GM12878 (cell line): Measurements from ENCODE around the gene DDR2. TPM values are rescaled to one million over a fixed set of nuclear protein-coding genes. Genes with fewer than 3 reads are reported as not detected.

Source experiments
- ATAC-seq: fragments of 200-7000 bp; cut with Tn5 transposase; 3 replicates; pipeline ENCODE4 v1.9.1; 2020; ENCODE audit warnings: mild to moderate bottlenecking, moderate library complexity
- BruUV-seq: library from RNA; stranded (reverse); fragments of 400-500 nt; replicated peaks from 2 replicates; lab custom pipeline; 2021; lab: Mats Ljungman, UMichigan
- CTCF ChIA-PET: fragments of 300-600 bp; sonication (Branson Sonifier 250); formaldehyde crosslinking; extraction: SDS; loops from one replicate; lab custom pipeline; 2021; ENCODE audit warnings: inconsistent platforms; lab: Yijun Ruan, JAX
- POLR2A ChIA-PET: fragments of 350-600 bp; formaldehyde crosslinking; extraction: SDS; loops from one replicate; lab custom pipeline; 2021; ENCODE audit warnings: inconsistent platforms; lab: Charles Lee
- RAD21 ChIA-PET: fragments of 300-600 bp; sonication (Branson Sonifier 250); formaldehyde crosslinking; loops from one replicate; lab custom pipeline; 2023; ENCODE audit warnings: antibody characterized with exemption; ENCODE audit not compliant: unreplicated experiment; lab: Charles Lee
- SMC1A ChIA-PET: fragments of 300-600 bp; sonication (Branson Sonifier 250); formaldehyde crosslinking; loops from one replicate; lab custom pipeline; 2023; ENCODE audit not compliant: unreplicated experiment, uncharacterized antibody; lab: Charles Lee
- DNase-seq: peaks from one replicate; pipeline ENCODE4 v3.0.0-alpha.2; 2011; ENCODE audit warnings: low read depth, low spot score
- FAIRE-seq: peaks from 3 replicates; lab custom pipeline; 2011; peaks lifted over from hg19 to GRCh38; lab: Jason Lieb, UNC
- H2AFZ ChIP-seq: 2 replicates; pipeline ENCODE4 v1.6.0; 2011; ENCODE audit warnings: low read depth, low read length, control low read depth; ENCODE audit not compliant: control insufficient read depth
- H3K27ac ChIP-seq: 2 replicates; pipeline ENCODE4 v1.5.1; 2011; ENCODE audit warnings: control low read depth; ENCODE audit not compliant: control insufficient read depth, insufficient read depth
- H3K27me3 ChIP-seq, 2 experiments: replicated peaks in 1 of 2; 2 replicates each; pipeline versions ENCODE4 v1.6.0 to v1.6.1; 2011; ENCODE audit warnings: low read length in 1 of 2; ENCODE audit not compliant: control insufficient read depth in 2 of 2, insufficient read depth in 2 of 2
- H3K36me3 ChIP-seq, 2 experiments: 2 replicates each; pipeline ENCODE4 v1.5.1; 2011; ENCODE audit warnings: low read length in 1 of 2; ENCODE audit not compliant: control insufficient read depth in 2 of 2, insufficient read depth in 2 of 2
- H3K4me1 ChIP-seq: 2 replicates; pipeline ENCODE4 v1.6.1; 2011; ENCODE audit warnings: mild to moderate bottlenecking, low read length, moderate library complexity, mixed read lengths; ENCODE audit not compliant: control insufficient read depth, insufficient read depth
- H3K4me2 ChIP-seq: 2 replicates; pipeline ENCODE4 v1.6.0; 2011; ENCODE audit warnings: control low read depth; ENCODE audit not compliant: control insufficient read depth, insufficient read depth
- H3K4me3 ChIP-seq: fragments of 200-600 bp; sonication (generic); 2 replicates; pipeline ENCODE4 v1.5.1; 2016
- H3K79me2 ChIP-seq: 2 replicates; pipeline ENCODE4 v1.6.0; 2011; ENCODE audit warnings: low read length; ENCODE audit not compliant: control insufficient read depth, insufficient read depth
- H3K9ac ChIP-seq: 2 replicates; pipeline ENCODE4 v1.8.0; 2011; ENCODE audit warnings: low read length, control low read depth, mixed read lengths; ENCODE audit not compliant: control insufficient read depth, insufficient read depth
- H3K9me3 ChIP-seq: replicated peaks from 3 replicates; pipeline ENCODE4 v1.5.1; 2011; ENCODE audit warnings: mild to moderate bottlenecking, low read length; ENCODE audit not compliant: control insufficient read depth, insufficient read depth
- H4K20me1 ChIP-seq: 2 replicates; pipeline ENCODE4 v1.6.0; 2011; ENCODE audit not compliant: control insufficient read depth, insufficient read depth
- BCL11A ChIP-seq: IDR thresholded peaks from 2 replicates; pipeline ENCODE4 v1.6.1; 2011; ENCODE audit warnings: low read depth, low read length
- BCLAF1 ChIP-seq: fragments of 450-650 bp; IDR thresholded peaks from 2 replicates; pipeline ENCODE4 v1.6.1; 2017; ENCODE audit warnings: antibody characterized with exemption, mild to moderate bottlenecking, moderate library complexity
- CREB1 ChIP-seq: IDR thresholded peaks from 2 replicates; pipeline ENCODE4 v1.6.1; 2012; ENCODE audit warnings: low read depth, mild to moderate bottlenecking, inconsistent platforms
- RELA ChIP-seq: fragments of 450-650 bp; IDR thresholded peaks from 2 replicates; pipeline ENCODE4 v1.8.0; 2014; ENCODE audit warnings: borderline replicate concordance; ENCODE audit not compliant: partially characterized antibody
- REST ChIP-seq: IDR thresholded peaks from 2 replicates; pipeline ENCODE4 v1.6.1; 2012; ENCODE audit warnings: mild to moderate bottlenecking, low read depth, low read length
- SKIL ChIP-seq: fragments of 450-650 bp; IDR thresholded peaks from 2 replicates; pipeline ENCODE4 v1.6.1; 2017; ENCODE audit warnings: mild to moderate bottlenecking, low read depth, inconsistent platforms; ENCODE audit not compliant: poor library complexity, severe bottlenecking
- ZNF592 ChIP-seq: fragments of 450-650 bp; IDR thresholded peaks from 2 replicates; pipeline ENCODE4 v1.6.1; 2017; ENCODE audit warnings: mild to moderate bottlenecking, moderate library complexity
- WGBS: methylation state at CpG from one replicate; pipeline ENCODE4 v1.1.6; 2016; ENCODE audit warnings: low lambda C conversion rate; ENCODE audit not compliant: insufficient replicate concordance, insufficient coverage; ENCODE audit errors: missing lambda C conversion rate; 5-methylcytosine and 5-hydroxymethylcytosine counted together
- in situ Hi-C: fragments of 300-500 bp; cut with MboI; formaldehyde crosslinking; loops from 9 replicates; pipeline ENCODE4 v1.14.3; 2018; ENCODE audit warnings: mixed read lengths
- intact Hi-C: fragments of 100-400 bp; cut with micrococcal nuclease; formaldehyde crosslinking; loops from one replicate; pipeline ENCODE4 v1.14.2; 2022; ENCODE audit not compliant: unreplicated experiment
- polyA plus RNA-seq, 11 experiments: library from polyadenylated mRNA; depleted of rRNA in 4 of 11; unstranded in 6 of 11; stranded (reverse) in 5 of 11; fragments of >200 nt; fragmentation: Nextera tagmentation in 4 of 11; fragmentation: Illumina TruSeq in 1 of 11; extraction: Ambion mirVana in 4 of 11; extraction: Trizol in 1 of 11; gene quantifications; 1 replicate in 1 of 11; 2 replicates in 10 of 11; pipeline versions ENCODE4 v1.2.1 to v1.2.3, GENCODE V29; 2011 to 2016; ENCODE audit warnings: inconsistent platforms in 2 of 11, missing spikeins in 2 of 11, low read depth in 1 of 11
- total RNA-seq, 4 experiments: library from RNA; depleted of rRNA in 3 of 4; stranded (reverse); fragments of >200 nt in 3 of 4; fragmentation: Illumina TruSeq in 1 of 4; extraction: Trizol in 1 of 4; gene quantifications; 2 replicates each; pipeline versions ENCODE4 v1.2.1 to v1.2.3, GENCODE V29; 2013 to 2021

DDR2 gene
- total and polyA plus RNA-seq, 10 of the 15 experiments (the other 5 are each of a cell fraction or from before 2014, with no cell fraction given): 1.9 to 8.8 (median 5.5) TPM

GRCh38 chr1:162721471-162721870 lies 89.2 kb downstream of the DDR2 start (continued):
- TF ChIP-seq ZNF592 (no peak), CREB1 (no peak), RELA (no peak)

GRCh38 chr1:162722036-162722435 lies 89.8 kb downstream of the DDR2 start:
- no peak for DNase-seq
- no peak for TF ChIP-seq BCLAF1
- TF ChIP-seq CREB1: no peak
- no peak for TF ChIP-seq BCL11A
- TF ChIP-seq REST: no peak
- no peak for TF ChIP-seq SKIL

More at GRCh38 chr1:162722036-162722435, 89.8 kb downstream of the DDR2 start:
- no peaks in the 10 kb centered on the region for H3K27me3 ChIP-seq
- WGBS: 46% methylated on average over 3 of the region's 3 CpGs
- CTCF ChIA-PET: interaction anchor here (0.8 to 1.6 kb wide), 3 partner anchors 13 to 78 kb away, joined by 3 to 4 read pairs (median 3); no protein-coding TSS in a partner anchor
- no peaks in the 10 kb centered on the region for H3K79me2 ChIP-seq
- no peak for FAIRE-seq
- intact Hi-C loops: no loop called here
- H4K20me1 ChIP-seq: no peaks in the 10 kb centered on the region
- H3K9ac ChIP-seq: no peak overlapping the region
- no peak overlapping the region for H3K4me2 ChIP-seq
- in situ Hi-C loops: no loop called here
- POLR2A ChIA-PET: no interaction called here
- H3K4me3 ChIP-seq: no peak overlapping the region
- BruUV-seq: no TSS peak
- ATAC-seq: no peak
- RAD21 ChIA-PET: interaction anchor here (2.0 kb wide), 1 partner anchor 92 kb away, joined by 4 read pairs; no protein-coding TSS in a partner anchor
- H2AFZ ChIP-seq: no peak overlapping the region
- no peak overlapping the region for H3K27ac ChIP-seq
- SMC1A ChIA-PET: interaction anchor here (1.1 to 1.4 kb wide), 4 partner anchors 9 to 54 kb away, joined by 3 to 4 read pairs (median 4); no protein-coding TSS in a partner anchor
- H3K36me3 ChIP-seq: no peaks in the 10 kb centered on the region
- no peaks in the 10 kb centered on the region for H3K9me3 ChIP-seq
- no peaks in the 10 kb centered on the region for H3K4me1 ChIP-seq
